ENCODE data around the gene KRT83.
"Not testable (repeated sequence)": the region's sequence is repeated elsewhere in the genome, so short reads cannot be mapped to it uniquely, and the experiment has no call there.

DNA sequence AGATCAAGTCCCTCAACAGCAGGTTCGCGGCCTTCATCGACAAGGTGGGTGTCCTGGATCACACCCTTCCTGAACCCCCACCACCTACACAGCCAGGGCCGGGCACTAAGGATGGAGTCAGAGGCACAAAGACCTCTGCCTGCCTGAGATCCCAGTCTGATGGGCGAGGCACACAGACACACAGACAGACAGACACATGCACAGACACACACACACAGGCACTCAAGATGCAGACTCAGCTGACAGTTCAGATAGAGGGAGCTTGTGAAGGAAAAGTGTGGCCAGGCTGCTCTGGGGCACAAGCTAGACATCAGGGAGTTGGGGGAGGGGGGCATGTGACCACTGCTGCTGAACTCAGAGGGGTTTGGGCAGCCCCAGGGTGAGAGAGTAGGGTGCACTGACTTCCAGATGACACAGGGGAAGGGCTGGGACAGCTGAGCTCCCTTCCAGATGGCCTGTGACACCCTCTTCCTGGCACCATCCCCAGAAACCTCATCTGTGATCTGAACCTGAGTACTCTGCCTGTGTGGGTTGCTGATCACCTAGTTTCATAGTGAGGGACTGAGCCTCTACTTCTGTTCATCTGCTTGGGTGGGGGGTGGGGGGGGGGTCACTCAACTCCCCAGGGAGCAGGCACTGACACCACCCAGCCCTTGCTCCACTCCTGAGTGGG lies 18.8 kb downstream of the KRT83 start:
- not testable (repeated sequence) for TF ChIP-seq CTCF (conservative IDR thresholded peaks at IDR 0.05; ENCODE audit: low read length); EZH2phosphoT487 (IDR thresholded peaks at IDR 0.05; ENCODE audit: borderline replicate concordance)

Data from Loucy (cell line).